ENCODE data around the gene CTBP1. TPM values are rescaled to one million over a fixed set of nuclear protein-coding genes. Genes with fewer than 3 reads are reported as not detected.
A peak's percentile ranks its signal among the peaks of the same experiment; 100 is the strongest.
"Not testable (repeated sequence)": the region's sequence is repeated elsewhere in the genome, so short reads cannot be mapped to it uniquely, and the experiment has no call there.

CTBP1 gene
- 119 TPM for polyA plus RNA-seq (ENCODE audit: insufficient read length)

- DNase-seq (ENCODE audit: low read depth) = peak; percentile 71
Observed at GRCh38 chr4:1248245-1249147, at the start of gene CTBP1. Gene CTBP1, minus strand, starts transcription at chr4:1249130. Its CDS starts 7,799 bp downstream, at chr4:1241331.

- no peak for DNase-seq (ENCODE audit: low read depth)
Observed at GRCh38 chr4:1298461-1298860, 49.5 kb upstream of the CTBP1 start.

- DNase-seq (ENCODE audit: low read depth) = no peak
Observed at GRCh38 chr4:1297456-1298325, 48.8 kb upstream of the CTBP1 start.

GRCh38 chr4:1297023-1297395 is 48.1 kb upstream of the CTBP1 start:
- no peak for DNase-seq (ENCODE audit: low read depth)

GRCh38 chr4:1296324-1297022 is 47.5 kb upstream of the CTBP1 start:
- no peak for DNase-seq (ENCODE audit: low read depth)

- DNase-seq (ENCODE audit: low read depth) = no peak
Observed at GRCh38 chr4:1295405-1296055, 46.6 kb upstream of the CTBP1 start.

- no peak for DNase-seq (ENCODE audit: low read depth)
Observed at GRCh38 chr4:1294891-1295290, 46.0 kb upstream of the CTBP1 start.

GRCh38 chr4:1294424-1294823 is 45.5 kb upstream of the CTBP1 start:
- DNase-seq (ENCODE audit: low read depth) = no peak

GRCh38 chr4:1293991-1294390 is 45.1 kb upstream of the CTBP1 start:
- DNase-seq (ENCODE audit: low read depth) = no peak

- no peak for DNase-seq (ENCODE audit: low read depth)
Observed at GRCh38 chr4:1293531-1293941, 44.6 kb upstream of the CTBP1 start.

GRCh38 chr4:1292703-1293011 is 43.7 kb upstream of the CTBP1 start:
- not testable (repeated sequence) for DNase-seq (ENCODE audit: low read depth)

- no peak for DNase-seq (ENCODE audit: low read depth)
Observed at GRCh38 chr4:1291996-1292702, 43.2 kb upstream of the CTBP1 start.

GRCh38 chr4:1291091-1291490 is 42.2 kb upstream of the CTBP1 start:
- DNase-seq (ENCODE audit: low read depth) = no peak

- no peak for DNase-seq (ENCODE audit: low read depth)
Observed at GRCh38 chr4:1290165-1290977, 41.4 kb upstream of the CTBP1 start.

GRCh38 chr4:1289207-1290164 is 40.6 kb upstream of the CTBP1 start, which contains the start of gene MAEA:
Gene MAEA, plus strand, starts transcription at chr4:1289891. Its CDS starts 23 bp downstream, at chr4:1289914.
- peak; percentile 94 for DNase-seq (ENCODE audit: low read depth)

GRCh38 chr4:1288786-1289185 is 39.9 kb upstream of the CTBP1 start:
- no peak for DNase-seq (ENCODE audit: low read depth)

- no peak for DNase-seq (ENCODE audit: low read depth)
Observed at GRCh38 chr4:1285790-1286553, 37.0 kb upstream of the CTBP1 start.
